ENCODE data around the gene APCDD1. TPM values are rescaled to one million over a fixed set of nuclear protein-coding genes. Genes with fewer than 3 reads are reported as not detected.
A peak's percentile ranks its signal among the peaks of the same experiment; 100 is the strongest.

The APCDD1 gene
- total and polyA plus RNA-seq, 2 donors (not counting 1 experiment from before 2014, with no cell fraction given), result 15.3 to 17.3 TPM

DNA sequence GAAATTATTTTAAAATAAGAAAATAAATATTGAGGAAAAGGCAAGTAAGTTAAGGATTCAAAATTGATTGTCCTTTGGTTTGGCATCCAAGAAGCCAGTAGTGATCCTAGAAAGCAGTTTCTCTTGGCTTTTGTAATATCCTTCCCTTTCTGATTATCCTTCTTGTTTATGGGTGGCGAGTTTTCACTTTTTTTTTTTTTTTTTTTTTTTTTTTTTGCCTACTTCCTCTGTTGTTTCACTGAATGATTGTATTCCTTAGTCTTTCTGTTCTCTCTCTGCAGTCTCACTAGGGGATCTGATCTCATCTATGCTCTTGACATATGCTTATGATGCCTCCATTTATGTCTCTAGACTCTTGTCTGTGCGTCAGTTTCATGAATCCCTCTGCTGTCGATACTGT is 75.6 kb downstream of the APCDD1 start:
- Histone ChIP-seq H3K4me2 (ENCODE audit: extremely low read depth, insufficient read depth, low read length) (no peak overlapping the region), H4K20me1 (ENCODE audit: control insufficient read depth, extremely low read depth, insufficient read depth, low read length) (no peaks in the 10 kb centered on the region), H3K4me3 (replicated peaks in 1 of 4; ENCODE audit: control extremely low read depth in 1 of 4, insufficient read depth in 1 of 4, low read depth in 3 of 4, low read length in 4 of 4) (no peak overlapping the region), H3K9ac (ENCODE audit: insufficient read depth, low read length) (no peak overlapping the region), H2AFZ (ENCODE audit: low read length) (no peak overlapping the region), H3K79me2 (ENCODE audit: control insufficient read depth, insufficient read depth, low read length) (peaks cover 44% of the 10 kb centered on the region), H3K27me3 (ENCODE audit: control insufficient read depth, insufficient read depth, low read length) (no peaks in the 10 kb centered on the region), H3K36me3 (ENCODE audit: control insufficient read depth, insufficient read depth, low read length) (no peaks in the 10 kb centered on the region), H3K4me1 (ENCODE audit: control insufficient read depth, extremely low read depth, insufficient read depth, low read length) (peaks cover 7% of the 10 kb centered on the region), H3K27ac (ENCODE audit: insufficient read depth, low read length) (no peak overlapping the region), H3K9me3 (ENCODE audit: control insufficient read depth, insufficient read depth, low read depth, low read length) (no peaks in the 10 kb centered on the region)
- no peak for TF ChIP-seq EZH2 (IDR thresholded peaks at IDR 0.05; ENCODE audit: low read length, missing control alignments)
- TF ChIP-seq, protein P1, sequence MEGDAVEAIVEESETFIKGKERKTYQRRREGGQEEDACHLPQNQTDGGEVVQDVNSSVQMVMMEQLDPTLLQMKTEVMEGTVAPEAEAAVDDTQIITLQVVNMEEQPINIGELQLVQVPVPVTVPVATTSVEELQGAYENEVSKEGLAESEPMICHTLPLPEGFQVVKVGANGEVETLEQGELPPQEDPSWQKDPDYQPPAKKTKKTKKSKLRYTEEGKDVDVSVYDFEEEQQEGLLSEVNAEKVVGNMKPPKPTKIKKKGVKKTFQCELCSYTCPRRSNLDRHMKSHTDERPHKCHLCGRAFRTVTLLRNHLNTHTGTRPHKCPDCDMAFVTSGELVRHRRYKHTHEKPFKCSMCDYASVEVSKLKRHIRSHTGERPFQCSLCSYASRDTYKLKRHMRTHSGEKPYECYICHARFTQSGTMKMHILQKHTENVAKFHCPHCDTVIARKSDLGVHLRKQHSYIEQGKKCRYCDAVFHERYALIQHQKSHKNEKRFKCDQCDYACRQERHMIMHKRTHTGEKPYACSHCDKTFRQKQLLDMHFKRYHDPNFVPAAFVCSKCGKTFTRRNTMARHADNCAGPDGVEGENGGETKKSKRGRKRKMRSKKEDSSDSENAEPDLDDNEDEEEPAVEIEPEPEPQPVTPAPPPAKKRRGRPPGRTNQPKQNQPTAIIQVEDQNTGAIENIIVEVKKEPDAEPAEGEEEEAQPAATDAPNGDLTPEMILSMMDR (conservative IDR thresholded peaks at IDR 0.05 in 1 of 2, IDR thresholded peaks at IDR 0.05 in 1 of 2; ENCODE audit: low read depth in 1 of 2, low read length in 2 of 2), result no peak
- no peak for DNase-seq (ENCODE audit: low read depth in 2 of 2)

DNA sequence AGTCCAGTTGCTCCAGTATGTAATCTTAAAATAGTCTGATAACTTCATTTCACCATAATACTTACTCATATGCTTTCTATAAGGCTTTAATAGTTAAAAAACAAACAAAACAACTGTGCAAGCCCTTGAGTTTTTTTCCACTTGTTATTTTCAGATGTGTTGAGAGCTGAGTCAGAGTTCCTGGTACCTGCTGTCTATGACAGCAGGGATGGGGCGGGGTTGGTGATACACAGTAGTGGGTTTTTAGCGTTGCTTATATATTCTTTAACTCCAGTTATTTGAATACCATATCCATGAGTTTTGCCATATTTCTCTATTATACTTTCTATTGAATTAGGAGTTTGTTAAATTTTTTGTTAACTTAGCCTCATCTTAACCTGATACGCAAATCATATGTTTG is 76.4 kb downstream of the APCDD1 start:
- H3K4me3 ChIP-seq (replicated peaks in 1 of 4; ENCODE audit: control extremely low read depth in 1 of 4, insufficient read depth in 1 of 4, low read depth in 3 of 4, low read length in 4 of 4), result no peak overlapping the region
- H3K36me3 ChIP-seq (ENCODE audit: control insufficient read depth, insufficient read depth, low read length), result no peaks in the 10 kb centered on the region
- H3K27me3 ChIP-seq (ENCODE audit: control insufficient read depth, insufficient read depth, low read length), result no peaks in the 10 kb centered on the region
- DNase-seq (ENCODE audit: low read depth in 2 of 2), result peak in 1 of 2 donors; percentile 18
- H3K4me2 ChIP-seq (ENCODE audit: extremely low read depth, insufficient read depth, low read length), result no peak overlapping the region
- no peak overlapping the region for H3K27ac ChIP-seq (ENCODE audit: insufficient read depth, low read length)
- peaks cover 3% of the 10 kb centered on the region for H3K4me1 ChIP-seq (ENCODE audit: control insufficient read depth, extremely low read depth, insufficient read depth, low read length)
- H4K20me1 ChIP-seq (ENCODE audit: control insufficient read depth, extremely low read depth, insufficient read depth, low read length), result no peaks in the 10 kb centered on the region
- TF ChIP-seq EZH2 (IDR thresholded peaks at IDR 0.05; ENCODE audit: low read length, missing control alignments), result no peak
- TF ChIP-seq, protein P1 (conservative IDR thresholded peaks at IDR 0.05 in 1 of 2, IDR thresholded peaks at IDR 0.05 in 1 of 2; ENCODE audit: low read depth in 1 of 2, low read length in 2 of 2), result no peak
- peaks cover 44% of the 10 kb centered on the region for H3K79me2 ChIP-seq (ENCODE audit: control insufficient read depth, insufficient read depth, low read length)
- H2AFZ ChIP-seq (ENCODE audit: low read length), result no peak overlapping the region
- no peak overlapping the region for H3K9ac ChIP-seq (ENCODE audit: insufficient read depth, low read length)
- H3K9me3 ChIP-seq (ENCODE audit: control insufficient read depth, insufficient read depth, low read depth, low read length), result no peaks in the 10 kb centered on the region

DNA sequence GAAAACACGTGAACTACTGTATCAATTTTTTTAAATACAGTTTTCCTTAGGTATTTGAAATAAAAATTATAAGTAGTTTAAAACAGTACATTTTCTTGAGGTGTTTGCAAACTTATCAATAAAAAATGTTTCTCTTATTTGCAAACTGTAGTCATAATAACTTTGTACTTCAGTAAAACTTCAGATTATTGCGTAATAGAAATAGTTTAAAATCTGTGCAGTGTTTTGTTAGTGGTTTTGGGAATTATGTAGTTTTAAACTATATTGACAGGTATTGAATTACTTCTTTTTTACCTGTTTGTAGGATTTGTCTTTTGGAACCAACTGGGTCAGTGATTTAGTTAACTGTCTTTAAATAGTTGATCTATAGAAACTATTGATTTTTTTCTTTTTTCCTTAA is 78.7 kb downstream of the APCDD1 start:
- Histone ChIP-seq H4K20me1 (ENCODE audit: control insufficient read depth, extremely low read depth, insufficient read depth, low read length) (no peaks in the 10 kb centered on the region), H3K79me2 (ENCODE audit: control insufficient read depth, insufficient read depth, low read length) (peaks cover 25% of the 10 kb centered on the region), H3K4me2 (ENCODE audit: extremely low read depth, insufficient read depth, low read length) (no peak overlapping the region), H3K4me3 (replicated peaks in 1 of 4; ENCODE audit: control extremely low read depth in 1 of 4, insufficient read depth in 1 of 4, low read depth in 3 of 4, low read length in 4 of 4) (no peak overlapping the region), H3K4me1 (ENCODE audit: control insufficient read depth, extremely low read depth, insufficient read depth, low read length) (no peaks in the 10 kb centered on the region), H3K27ac (ENCODE audit: insufficient read depth, low read length) (no peak overlapping the region), H3K9ac (ENCODE audit: insufficient read depth, low read length) (no peak overlapping the region), H3K9me3 (ENCODE audit: control insufficient read depth, insufficient read depth, low read depth, low read length) (no peaks in the 10 kb centered on the region), H2AFZ (ENCODE audit: low read length) (no peak overlapping the region), H3K27me3 (ENCODE audit: control insufficient read depth, insufficient read depth, low read length) (no peaks in the 10 kb centered on the region), H3K36me3 (ENCODE audit: control insufficient read depth, insufficient read depth, low read length) (no peaks in the 10 kb centered on the region)
- no peak for TF ChIP-seq EZH2 (IDR thresholded peaks at IDR 0.05; ENCODE audit: low read length, missing control alignments)
- TF ChIP-seq, protein P1 (conservative IDR thresholded peaks at IDR 0.05 in 1 of 2, IDR thresholded peaks at IDR 0.05 in 1 of 2; ENCODE audit: low read depth in 1 of 2, low read length in 2 of 2), result no peak
- DNase-seq (ENCODE audit: low read depth in 2 of 2), result no peak
